HCT116 (cell line): ENCODE measurements around the gene PHF21B. TPM values are rescaled to one million over a fixed set of nuclear protein-coding genes. Genes with fewer than 3 reads are reported as not detected.
"Not testable (repeated sequence)": the region's sequence is repeated elsewhere in the genome, so short reads cannot be mapped to it uniquely, and the experiment has no call there.

Experiments
- ATAC-seq: fragments of 200-7000 bp; cut with Tn5 transposase; 2 replicates; pipeline ENCODE4 v1.9.1; 2020; ENCODE audit warnings: mild to moderate bottlenecking, moderate library complexity
- BruUV-seq: library from RNA; stranded (reverse); fragments of 400-500 nt; replicated peaks from 2 replicates; lab custom pipeline; 2021; lab: Mats Ljungman, UMichigan
- CTCF ChIA-PET: fragments of 300-600 bp; sonication (Branson Sonifier 250); formaldehyde crosslinking; loops from one replicate; lab custom pipeline; 2021; ENCODE audit warnings: antibody characterized with exemption; lab: Charles Lee
- POLR2A ChIA-PET: fragments of 300-600, 350-600 bp; sonication (Branson Sonifier 250); formaldehyde crosslinking; loops from one replicate; lab custom pipeline; 2021; ENCODE audit warnings: antibody characterized with exemption; lab: Charles Lee
- RAD21 ChIA-PET, 2 experiments: fragments of 300-600 bp; sonication (Branson Sonifier 250); formaldehyde crosslinking; loops; one replicate each; lab custom pipeline; 2023; ENCODE audit warnings: low total read pairs in 2 of 2; ENCODE audit not compliant: uncharacterized antibody in 2 of 2, unreplicated experiment in 2 of 2, low non-redundant PET in 1 of 2; lab: Charles Lee
- DNase-seq: peaks from one replicate; pipeline ENCODE4 v3.0.0-alpha.2; 2010; ENCODE audit warnings: low read depth, low spot score
- H2AFZ ChIP-seq: fragments of 200-600 bp; shearing (Covaris generic), sonication (generic); 2 replicates; pipeline ENCODE4 v1.6.1; 2017; ENCODE audit warnings: low read depth, mixed run types, mixed read lengths, antibody characterized with exemption, low read length; ENCODE audit not compliant: poor library complexity, severe bottlenecking
- H3K27ac ChIP-seq: 2 replicates; pipeline ENCODE4 v1.5.1; 2012; ENCODE audit warnings: low read depth, low read length
- H3K27me3 ChIP-seq: fragments of 200-600 bp; sonication (generic); 2 replicates; pipeline ENCODE4 v1.6.1; 2016; ENCODE audit warnings: mixed run types, low read length, mixed read lengths; ENCODE audit not compliant: insufficient read depth
- H3K36me3 ChIP-seq, 2 experiments: fragments of 200-500 bp in 1 of 2; fragments of 200-600 bp in 1 of 2; sonication (Bioruptor generic) in 1 of 2; sonication (generic) in 1 of 2; 2 replicates each; pipeline versions ENCODE4 v1.5.1 to v1.6.1; 2014 to 2016; ENCODE audit warnings: low read length in 2 of 2, inconsistent platforms in 1 of 2, mixed read lengths in 1 of 2, mixed run types in 1 of 2; ENCODE audit not compliant: insufficient read depth in 2 of 2, control insufficient read depth in 1 of 2
- H3K4me1 ChIP-seq, 2 experiments: fragments of 200-600 bp in 1 of 2; sonication (generic) in 1 of 2; 2 replicates each; pipeline versions ENCODE4 v1.5.1 to v1.6.1; 2012 to 2017; ENCODE audit warnings: low read length in 2 of 2, inconsistent platforms in 1 of 2, mild to moderate bottlenecking in 1 of 2, mixed read lengths in 1 of 2, mixed run types in 1 of 2, moderate library complexity in 1 of 2; ENCODE audit not compliant: insufficient read depth in 2 of 2, control insufficient read depth in 1 of 2
- H3K4me2 ChIP-seq: fragments of 200-600 bp; sonication (generic); 2 replicates; pipeline ENCODE4 v1.6.1; 2017; ENCODE audit warnings: mixed run types, low read length, mixed read lengths
- H3K4me3 ChIP-seq, 2 experiments: fragments of 200-600 bp in 1 of 2; sonication (generic) in 1 of 2; replicated peaks in 1 of 2; 2 replicates each; pipeline ENCODE4 v1.5.1; 2011 to 2016; ENCODE audit warnings: low read length in 2 of 2, control low read depth in 1 of 2, low read depth in 1 of 2, mild to moderate bottlenecking in 1 of 2, mixed read lengths in 1 of 2, mixed run types in 1 of 2
- H3K79me2 ChIP-seq: fragments of 200-600 bp; sonication (generic); 2 replicates; pipeline ENCODE4 v1.6.1; 2017; ENCODE audit warnings: mild to moderate bottlenecking, mixed run types, low read length, moderate library complexity, mixed read lengths; ENCODE audit not compliant: insufficient read depth
- H3K9ac ChIP-seq: fragments of 200-600 bp; sonication (generic); 2 replicates; pipeline ENCODE4 v1.6.1; 2016; ENCODE audit warnings: low read length, mixed read lengths
- H3K9me2 ChIP-seq: fragments of 200-600 bp; sonication (generic), shearing (Covaris generic); 2 replicates; pipeline ENCODE4 v1.6.1; 2017; ENCODE audit warnings: mixed run types, mild to moderate bottlenecking, moderate library complexity; ENCODE audit not compliant: insufficient read depth
- H3K9me3 ChIP-seq, 2 experiments: fragments of 200-500 bp in 1 of 2; fragments of 200-600 bp in 1 of 2; sonication (Bioruptor generic) in 1 of 2; sonication (generic) in 1 of 2; 2 replicates each; pipeline ENCODE4 v1.6.1; 2014 to 2017; ENCODE audit warnings: low read length in 2 of 2, mixed read lengths in 2 of 2, inconsistent platforms in 1 of 2, low read depth in 1 of 2, mild to moderate bottlenecking in 1 of 2, mixed run types in 1 of 2, moderate library complexity in 1 of 2; ENCODE audit not compliant: control insufficient read depth in 1 of 2, insufficient read depth in 1 of 2
- H4K20me1 ChIP-seq: fragments of 200-600 bp; sonication (generic), shearing (Covaris generic); 2 replicates; pipeline ENCODE4 v1.6.1; 2017; ENCODE audit warnings: mixed run types, mild to moderate bottlenecking, moderate library complexity; ENCODE audit not compliant: insufficient read depth
- CBX3 ChIP-seq: IDR thresholded peaks from 2 replicates; pipeline ENCODE4 v1.6.1; 2012; ENCODE audit warnings: low read depth
- SIN3A ChIP-seq: IDR thresholded peaks from 2 replicates; pipeline ENCODE4 v1.6.1; 2012; ENCODE audit warnings: low read depth
- intact Hi-C: fragments of 100-400 bp; cut with micrococcal nuclease; formaldehyde crosslinking; loops from 2 replicates; pipeline ENCODE4 v1.10.0; 2022
- total RNA-seq: library from RNA; stranded (reverse); gene quantifications from one replicate; pipeline ENCODE4 v1.2.1, GENCODE V29; 2021; ENCODE audit not compliant: unreplicated experiment

PHF21B gene
- total RNA-seq, 1 experiment from 2014 or later, result not detected

DNA sequence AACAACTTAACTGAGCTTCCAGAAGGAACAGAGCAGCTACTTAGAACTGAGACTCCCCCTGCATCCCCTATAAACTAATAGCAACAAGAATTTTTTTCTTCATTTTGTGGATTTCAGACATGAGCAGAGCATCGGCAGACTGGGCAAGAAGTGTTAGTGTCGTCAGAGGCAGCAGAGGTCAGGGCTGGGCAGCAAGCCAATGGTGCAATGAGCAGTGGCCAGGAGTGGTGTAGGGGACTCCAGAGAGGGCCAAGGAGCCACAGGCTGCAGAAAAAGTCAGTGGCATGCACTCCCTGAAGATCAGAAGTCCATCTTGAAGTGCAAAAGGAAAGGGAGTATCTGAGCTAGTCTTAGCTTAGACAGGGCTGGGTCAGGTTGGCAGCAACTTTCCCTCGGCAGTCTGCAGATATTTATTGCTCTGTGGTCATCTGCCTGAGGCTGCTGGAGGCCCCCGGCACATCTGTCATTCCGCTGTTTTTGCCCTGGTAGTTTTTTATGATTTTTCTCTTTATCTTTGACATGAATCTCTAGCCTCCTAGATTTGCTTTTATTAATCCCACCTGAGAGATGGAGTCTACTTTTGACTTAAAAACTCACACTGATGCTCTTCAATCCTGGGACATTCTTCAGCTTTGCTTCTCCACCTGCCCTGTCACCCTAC lies 105.2 kb downstream of the PHF21B start:
- H3K4me2 ChIP-seq, CTCF ChIA-PET, H4K20me1 ChIP-seq, H3K4me3 ChIP-seq, H3K79me2 ChIP-seq, H3K4me1 ChIP-seq, H3K9ac ChIP-seq, POLR2A ChIA-PET, H3K36me3 ChIP-seq, DNase-seq, H3K27ac ChIP-seq, H3K9me3 ChIP-seq, H3K9me2 ChIP-seq, BruUV-seq, intact Hi-C loops, ATAC-seq, H2AFZ ChIP-seq, H3K27me3 ChIP-seq, RAD21 ChIA-PET: not testable (repeated sequence)

DNA sequence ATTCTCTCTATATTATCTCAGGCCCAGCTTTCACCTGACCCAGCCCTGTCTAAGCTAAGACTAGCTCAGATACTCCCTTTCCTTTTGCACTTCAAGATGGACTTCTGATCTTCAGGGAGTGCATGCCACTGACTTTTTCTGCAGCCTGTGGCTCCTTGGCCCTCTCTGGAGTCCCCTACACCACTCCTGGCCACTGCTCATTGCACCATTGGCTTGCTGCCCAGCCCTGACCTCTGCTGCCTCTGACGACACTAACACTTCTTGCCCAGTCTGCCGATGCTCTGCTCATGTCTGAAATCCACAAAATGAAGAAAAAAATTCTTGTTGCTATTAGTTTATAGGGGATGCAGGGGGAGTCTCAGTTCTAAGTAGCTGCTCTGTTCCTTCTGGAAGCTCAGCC lies 106.6 kb downstream of the PHF21B start:
- RAD21 ChIA-PET, CTCF ChIA-PET, H3K27me3 ChIP-seq, H3K9me2 ChIP-seq, H3K36me3 ChIP-seq, H3K9ac ChIP-seq, H3K4me3 ChIP-seq, DNase-seq, BruUV-seq, H2AFZ ChIP-seq, POLR2A ChIA-PET, H3K4me2 ChIP-seq, H3K79me2 ChIP-seq, intact Hi-C loops, H4K20me1 ChIP-seq, H3K4me1 ChIP-seq, H3K9me3 ChIP-seq, H3K27ac ChIP-seq, ATAC-seq: not testable (repeated sequence)

DNA sequence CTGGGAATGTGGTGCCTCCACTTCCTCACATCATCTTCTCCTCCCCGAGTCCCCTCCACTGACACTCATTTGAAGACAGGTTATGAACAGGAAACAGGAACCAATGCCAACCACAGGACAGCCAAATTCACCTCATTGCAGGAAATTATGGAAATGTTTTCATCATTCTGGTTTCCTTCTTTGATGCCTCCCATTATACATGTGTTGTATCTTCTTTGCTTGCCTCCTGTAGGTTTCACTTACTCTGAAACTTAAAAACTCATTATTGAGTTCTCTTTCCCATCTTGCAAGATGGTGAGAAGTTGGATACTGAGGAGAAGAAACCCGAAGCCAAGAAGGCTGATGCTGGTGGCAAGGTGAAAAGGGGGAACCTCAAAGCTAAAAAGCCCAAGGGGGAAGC lies 108.5 kb downstream of the PHF21B start:
- POLR2A ChIA-PET, result no interaction called here
- H3K4me2 ChIP-seq, result no peak overlapping the region
- no peak overlapping the region for H3K4me3 ChIP-seq
- H3K9me3 ChIP-seq, result peaks cover 7 to 8% of the 10 kb centered on the region in 2 experiments; a peak in 2 of 4 replicates
- H3K9ac ChIP-seq, result no peak overlapping the region
- ATAC-seq (no peak), DNase-seq (peak; percentile 7)
- RAD21 ChIA-PET, result no interaction called here
- H2AFZ ChIP-seq, result no peak overlapping the region
- H3K27me3 ChIP-seq, result 0 out of 2 replicates have a peak, but pooled peaks cover 5% of the 10 kb centered on the region
- H4K20me1 ChIP-seq, result no peaks in the 10 kb centered on the region
- H3K79me2 ChIP-seq, result no peaks in the 10 kb centered on the region
- no TSS peak for BruUV-seq
- H3K27ac ChIP-seq, result no peak overlapping the region
- no peaks in the 10 kb centered on the region for H3K4me1 ChIP-seq
- TF ChIP-seq CBX3 (peak; percentile 55; the same call in 1 of the 2 replicates), SIN3A (no peak)
- H3K36me3 ChIP-seq, result no peaks in the 10 kb centered on the region
- H3K9me2 ChIP-seq, result no peaks in the 10 kb centered on the region
- intact Hi-C loops, result no loop called here
- CTCF ChIA-PET, result no interaction called here
